C4-2B (cell line): ENCODE data around the gene PKD1L1.

Source experiments
- CTCF ChIP-seq: fragments of 450-650 bp; conservative IDR thresholded peaks from 2 replicates; pipeline ENCODE4 v1.5.1; 2017; ENCODE audit warnings: mild to moderate bottlenecking
- ZFX ChIP-seq: fragments of 450-650 bp; IDR thresholded peaks from 2 replicates; pipeline ENCODE4 v1.6.1; 2017

- TF ChIP-seq ZFX (no peak), CTCF (no peak)
Observed at GRCh38 chr7:47978790-47979144, 30.5 kb upstream of the PKD1L1 start.
